GM19452 (cell line): ENCODE data around the gene RNU2-1.
A peak's percentile ranks its signal among the peaks of the same experiment; 100 is the strongest.
"Not testable (repeated sequence)": the region's sequence is repeated elsewhere in the genome, so short reads cannot be mapped to it uniquely, and the experiment has no call there.

Experiments used
- ATAC-seq: cut with Tn5 transposase; IDR thresholded peaks from one replicate; pipeline ENCODE4 v1.9.1; 2021; ENCODE audit not compliant: unreplicated experiment

RNU2-1 gene

DNA sequence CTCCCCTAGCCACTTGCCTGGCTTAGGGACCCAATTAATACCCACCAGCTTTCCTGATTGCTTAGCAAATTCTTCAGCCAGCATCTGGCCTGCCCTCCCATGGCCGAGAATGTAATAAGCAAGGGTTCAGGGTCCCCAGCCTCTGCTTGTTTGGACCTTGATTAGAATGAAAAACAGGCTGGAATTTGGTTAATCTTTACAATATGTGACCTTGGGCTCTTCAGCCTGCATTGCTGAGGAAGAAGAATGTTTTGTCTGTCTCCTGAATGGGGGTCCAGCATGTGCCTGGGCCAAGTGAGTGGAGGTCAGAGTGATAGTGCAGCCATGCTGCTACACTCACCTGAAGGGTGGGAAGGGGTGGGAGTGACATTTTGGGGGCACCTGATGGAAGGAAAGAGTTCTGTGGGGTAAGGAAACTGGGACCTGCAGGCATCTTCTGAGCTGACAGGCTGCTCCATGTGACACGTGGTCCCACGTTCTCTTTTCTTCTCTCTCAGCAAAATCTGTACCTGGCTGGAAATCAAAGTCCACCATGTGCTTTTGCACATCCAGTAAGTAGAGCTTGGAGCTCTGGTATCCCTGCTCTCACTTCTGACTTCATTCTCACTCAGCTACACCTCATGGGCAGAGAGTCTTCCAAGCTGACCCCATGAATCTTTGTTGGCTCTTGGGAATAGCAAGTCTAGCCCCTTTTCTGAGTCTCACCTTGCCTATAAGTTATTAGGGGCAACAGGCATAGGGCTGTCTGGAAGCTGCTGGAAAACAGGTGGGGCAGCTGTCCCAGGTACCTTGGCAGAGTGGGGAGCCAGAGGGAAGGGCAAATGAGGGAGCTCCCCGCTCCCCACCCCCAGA is 16.8 kb downstream of the RNU2-1 start:
- no peak for ATAC-seq

DNA sequence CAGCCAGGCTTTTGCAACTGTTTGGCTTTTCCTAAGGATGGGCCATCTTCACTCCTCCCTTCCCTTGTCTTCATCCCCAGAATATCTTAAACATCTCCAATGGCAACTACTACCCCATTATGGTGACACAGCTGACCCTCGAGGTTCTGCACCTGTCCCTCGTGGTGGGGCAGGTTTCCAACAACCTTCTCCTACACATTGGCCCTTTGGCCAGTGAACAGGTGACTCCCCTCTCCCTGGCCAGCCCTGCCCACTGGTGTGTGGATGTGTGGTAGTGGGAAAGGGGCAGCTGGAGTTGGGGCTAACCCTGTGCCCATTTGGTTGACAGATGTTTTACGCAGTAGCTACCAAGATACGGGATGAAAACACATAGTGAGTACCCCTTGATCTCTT is 17.4 kb downstream of the RNU2-1 start:
- no peak for ATAC-seq

DNA sequence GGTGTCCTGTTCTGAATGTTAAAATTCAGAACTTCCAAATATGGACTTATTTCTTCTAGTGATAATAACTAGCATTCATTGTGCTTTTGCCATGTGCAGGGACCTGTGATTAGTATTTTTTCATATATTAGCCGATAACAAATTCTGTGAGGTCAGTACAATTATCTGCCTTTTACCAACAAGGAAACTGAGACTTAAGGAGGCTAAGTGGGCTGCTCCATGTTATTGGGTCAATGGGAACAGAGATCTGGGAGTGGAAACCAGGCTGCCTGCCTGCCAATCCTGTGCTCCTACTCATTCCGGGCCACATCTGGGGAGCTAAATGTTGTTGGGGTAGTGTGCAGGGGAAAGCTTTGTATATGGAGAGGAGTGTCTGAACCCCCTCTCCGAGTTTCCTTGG is 18.4 kb downstream of the RNU2-1 start:
- ATAC-seq, result no peak

DNA sequence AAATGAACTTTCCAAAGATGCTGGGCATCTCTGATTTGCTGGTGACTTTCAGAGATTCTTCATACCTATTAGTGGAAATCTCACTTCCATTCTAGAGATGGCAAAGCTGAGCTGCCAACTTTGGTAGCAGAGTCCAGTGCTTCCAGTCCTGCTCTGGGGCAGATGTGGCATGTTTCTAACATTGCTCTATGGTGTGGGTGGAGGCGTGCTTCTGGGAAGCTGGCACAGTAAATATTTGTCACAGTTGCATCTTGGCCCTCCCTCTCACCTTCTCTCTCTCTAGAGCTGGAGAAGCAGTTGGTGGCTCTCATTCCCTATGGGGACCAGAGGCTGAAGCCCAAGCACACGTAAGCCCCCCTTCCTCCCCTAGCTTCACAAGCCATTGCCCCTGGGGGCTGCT is 20.2 kb downstream of the RNU2-1 start:
- ATAC-seq, result no peak

DNA sequence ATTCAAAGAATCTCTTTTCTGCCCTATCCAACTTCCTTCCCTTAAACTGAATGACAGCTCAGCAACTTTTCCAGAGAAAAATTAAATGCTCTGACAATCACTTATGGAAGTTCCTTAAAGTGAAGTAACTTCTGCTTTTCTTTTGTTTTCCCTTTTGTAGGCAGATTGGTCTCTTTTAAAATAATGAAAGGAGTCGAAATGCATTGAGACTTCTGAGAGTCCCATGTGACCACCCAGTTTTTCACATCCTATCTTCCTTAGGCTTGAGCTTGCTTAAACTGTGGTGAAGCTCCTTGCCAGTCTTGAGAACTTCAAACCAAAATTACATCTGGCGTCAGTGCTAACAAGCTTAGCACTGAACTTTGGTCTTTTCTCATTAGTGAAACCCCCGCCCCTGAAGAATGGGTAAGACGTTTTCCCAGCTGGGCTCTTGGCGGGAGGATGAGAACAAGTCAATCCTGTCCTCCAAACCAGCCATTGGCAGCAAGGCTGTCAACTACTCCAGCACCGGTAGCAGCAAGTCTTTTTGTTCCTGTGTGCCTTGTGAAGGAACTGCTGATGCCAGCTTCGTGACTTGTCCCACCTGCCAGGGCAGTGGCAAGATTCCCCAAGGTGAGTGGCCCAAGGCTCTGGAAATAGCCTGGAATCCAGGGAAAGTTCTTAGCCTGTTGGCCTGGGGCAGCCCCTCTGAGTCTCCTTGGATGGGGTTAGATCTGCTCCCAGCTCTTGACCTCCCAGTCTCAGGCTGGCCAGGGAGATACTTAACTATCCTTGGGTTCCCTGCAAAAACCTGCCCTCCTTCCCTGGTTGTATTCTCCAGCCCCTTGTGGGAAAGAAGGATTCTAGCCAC is 20.9 kb downstream of the RNU2-1 start:
- no peak for ATAC-seq

DNA sequence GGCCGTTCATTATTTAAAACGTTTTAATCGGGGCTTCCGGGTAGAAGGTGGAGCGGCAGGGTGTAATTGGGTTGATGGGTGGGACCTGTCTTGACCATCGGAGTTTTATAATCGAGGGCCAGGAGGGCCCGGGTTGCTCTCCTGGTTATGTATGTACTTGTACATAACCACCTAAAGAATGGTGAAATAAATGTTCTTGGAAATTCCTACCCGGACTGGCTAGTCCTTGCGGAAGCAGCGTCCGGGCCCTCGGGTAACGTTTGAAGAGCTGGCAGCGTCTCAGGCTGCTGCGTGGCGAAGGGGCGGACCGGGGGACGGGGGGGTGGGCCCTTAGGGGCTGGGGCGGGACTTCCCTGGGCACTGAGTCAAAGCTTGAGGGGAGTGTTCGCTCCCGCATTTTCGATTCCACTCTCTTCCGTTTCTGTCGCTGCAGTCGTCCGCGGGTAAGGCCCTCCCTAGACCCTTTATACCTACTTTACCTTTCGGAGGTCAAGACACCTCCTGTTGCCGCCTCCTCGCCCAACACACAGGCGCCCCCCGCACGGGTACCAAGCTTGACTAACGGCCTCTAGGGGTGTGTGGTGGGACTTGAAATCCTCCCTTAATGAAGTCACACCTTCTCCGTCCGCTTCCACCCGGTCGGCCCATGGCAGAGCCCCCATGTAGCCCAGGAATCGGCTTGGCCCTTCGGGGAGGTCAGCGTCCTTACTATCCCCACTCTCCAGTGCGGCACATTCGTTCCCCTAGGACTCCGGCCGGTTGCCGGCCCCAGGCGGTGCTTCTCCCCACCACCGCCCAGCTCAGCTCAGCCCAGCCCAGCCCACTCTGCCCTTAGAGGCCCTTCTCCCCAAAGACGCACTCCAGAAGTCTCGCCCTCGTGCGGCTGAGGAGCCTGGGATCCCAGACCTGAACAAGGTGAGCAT is 22.0 kb downstream of the RNU2-1 start, which contains the start of gene TMEM106A:
Gene TMEM106A, plus strand, starts transcription at position 396 of the 923 bp plus-strand sequence. CDS start 1,167 bp downstream, outside the sequence.
- peak; percentile 73 for ATAC-seq

DNA sequence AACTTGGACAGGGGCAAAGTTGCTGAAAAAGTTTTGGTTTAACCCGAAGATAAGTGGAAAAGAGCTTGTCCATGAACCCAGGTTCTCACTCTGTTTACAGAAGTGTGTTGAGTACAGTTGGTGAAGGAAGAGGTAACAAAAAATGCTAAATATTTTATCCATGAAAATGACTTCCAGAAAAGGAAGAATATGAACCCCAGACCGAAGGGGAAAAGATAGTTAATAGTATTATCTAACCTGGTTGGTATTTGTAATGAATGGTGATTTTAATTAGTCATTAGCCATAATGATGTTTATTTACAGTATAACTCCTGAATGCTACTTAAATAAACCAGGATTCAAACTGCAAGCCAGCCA is 22.7 kb downstream of the RNU2-1 start:
- ATAC-seq, result no peak

DNA sequence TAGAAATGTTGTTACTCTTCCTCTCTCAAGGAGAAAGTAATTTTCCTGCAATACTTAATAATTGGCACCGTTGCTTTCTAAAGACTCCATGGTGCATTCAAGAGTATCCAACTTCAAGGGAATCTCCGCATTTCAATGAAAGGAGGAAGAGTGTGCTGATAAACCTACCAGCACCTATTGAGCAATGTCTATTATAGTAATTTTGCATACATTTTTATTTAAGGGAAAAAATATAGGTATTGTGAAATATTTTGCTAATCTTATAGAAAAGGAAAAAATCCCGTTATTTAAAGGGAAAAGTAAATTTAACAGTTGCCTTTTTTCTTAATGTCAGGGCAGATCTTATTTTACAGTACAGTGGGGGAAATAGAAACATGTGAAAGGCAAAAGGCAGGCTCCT is 23.2 kb downstream of the RNU2-1 start:
- ATAC-seq, result no peak

DNA sequence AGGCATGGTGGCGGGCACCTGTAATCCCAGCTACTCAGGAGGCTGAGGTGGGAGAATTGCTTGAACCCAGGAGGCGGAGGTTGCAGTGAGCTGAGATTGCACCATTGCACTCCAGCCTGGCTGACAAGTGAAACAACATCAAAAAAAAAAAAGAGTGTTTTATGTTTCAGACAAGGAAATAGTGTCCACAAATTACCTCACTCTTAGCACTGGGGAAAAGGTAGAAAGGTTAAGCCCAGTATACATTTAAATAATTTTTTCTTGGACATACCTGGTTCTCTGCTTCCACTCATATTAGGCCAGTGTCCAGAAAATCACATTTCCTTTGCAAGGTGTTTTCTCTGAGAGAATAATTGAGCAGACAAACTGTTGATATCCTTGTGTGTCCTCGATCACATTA is 30.8 kb downstream of the RNU2-1 start:
- ATAC-seq, result not testable (repeated sequence)

DNA sequence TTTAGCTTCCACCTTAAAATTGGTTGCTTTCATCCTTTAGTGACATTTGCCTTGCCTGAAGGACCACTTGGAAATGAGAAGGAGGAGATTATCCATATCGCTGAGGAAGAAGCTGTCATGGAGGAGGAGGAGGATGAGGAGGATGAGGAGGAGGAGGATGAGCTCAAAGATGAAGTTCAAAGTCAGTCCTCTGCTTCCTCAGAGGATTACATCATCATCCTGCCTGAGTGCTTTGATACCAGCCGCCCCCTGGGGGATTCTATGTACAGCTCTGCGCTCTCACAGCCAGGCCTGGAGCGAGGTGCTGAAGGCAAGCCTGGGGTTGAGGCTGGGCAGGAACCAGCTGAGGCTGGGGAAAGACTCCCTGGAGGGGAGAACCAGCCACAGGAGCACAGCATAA is 33.6 kb downstream of the RNU2-1 start:
- ATAC-seq, result no peak

DNA sequence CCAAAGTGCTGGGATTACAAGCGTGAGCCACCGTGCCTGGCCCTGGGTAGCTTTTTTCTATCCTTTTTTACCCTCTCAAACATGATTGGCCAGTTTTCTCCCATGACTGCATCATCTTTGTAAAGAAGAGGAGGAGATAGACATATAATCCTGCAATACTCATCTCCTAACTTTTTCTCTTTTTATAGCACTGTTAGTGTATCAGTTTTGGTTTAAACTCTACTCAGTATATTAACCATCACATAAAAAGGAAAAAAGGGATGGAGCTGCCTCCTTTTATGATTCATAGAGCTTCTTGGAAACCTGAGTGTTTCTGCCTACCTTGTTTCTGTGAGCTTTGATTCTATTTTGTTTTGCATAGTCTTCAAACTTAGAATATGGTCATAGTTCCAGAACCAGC is 34.1 kb downstream of the RNU2-1 start:
- no peak for ATAC-seq

DNA sequence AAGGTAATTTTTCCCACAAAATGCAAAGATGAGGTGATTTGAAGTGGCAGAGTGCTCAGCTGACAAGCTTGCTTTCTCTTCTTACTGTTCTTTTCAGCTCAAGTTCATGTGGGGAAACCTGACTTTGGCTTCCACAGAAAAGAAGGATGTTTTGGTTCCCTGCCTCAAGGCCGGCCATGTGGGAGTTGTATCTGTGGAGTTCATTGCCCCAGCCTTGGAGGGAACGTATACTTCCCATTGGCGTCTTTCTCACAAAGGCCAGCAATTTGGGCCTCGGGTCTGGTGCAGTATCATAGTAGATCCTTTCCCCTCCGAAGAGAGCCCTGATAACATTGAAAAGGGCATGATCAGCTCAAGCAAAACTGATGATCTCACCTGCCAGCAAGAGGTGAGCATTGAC is 40.5 kb downstream of the RNU2-1 start:
- ATAC-seq, result no peak

DNA sequence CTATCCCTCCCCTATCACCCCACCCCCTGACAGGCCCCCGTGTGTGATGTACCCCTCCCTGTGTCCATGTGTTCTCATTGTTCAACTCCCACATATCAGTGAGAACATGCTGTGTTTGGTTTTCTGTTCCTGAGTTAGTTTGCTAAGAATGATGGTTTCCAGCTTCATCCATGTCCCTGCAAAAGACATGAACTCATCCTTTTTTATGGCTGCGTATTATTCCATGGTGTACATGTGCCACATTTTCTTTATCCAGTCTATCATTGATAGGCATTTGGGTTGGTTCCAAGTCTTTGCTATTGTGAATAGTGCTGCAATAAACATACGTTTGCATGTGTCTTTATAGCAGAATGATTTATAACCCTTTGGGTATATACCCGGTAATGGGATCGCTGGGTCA is 47.1 kb downstream of the RNU2-1 start:
- not testable (repeated sequence) for ATAC-seq

DNA sequence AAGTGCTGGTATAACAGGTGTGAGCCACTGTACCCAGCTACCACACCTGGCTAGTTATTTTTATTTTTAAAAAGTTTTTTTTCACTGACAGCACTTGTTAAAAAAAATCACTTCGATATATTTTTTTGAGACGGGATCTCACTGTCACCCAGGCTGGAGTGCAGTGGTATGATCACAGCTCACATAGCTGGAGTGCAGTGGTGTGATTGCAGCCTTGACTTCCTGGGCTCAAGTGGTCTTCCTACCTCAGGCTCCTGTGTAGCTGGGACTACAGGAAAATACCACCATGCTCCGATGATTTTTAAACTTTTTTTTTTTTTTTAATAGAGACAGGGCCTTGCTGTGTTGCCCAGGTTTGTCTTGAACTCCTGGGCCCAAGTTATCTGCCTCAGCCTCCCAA is 49.9 kb downstream of the RNU2-1 start:
- ATAC-seq, result no peak
